Hypothalamus (tissue), 51 donors: ENCODE results near the gene PAXX.
A peak's percentile ranks its signal among the peaks of the same experiment; 100 is the strongest.

ENCODE experiments used
- DNase-seq, 51 donors: peaks; one replicate each; lab custom pipeline; 2025; lab: John Stamatoyannopoulos, UW

Gene PAXX

DNA sequence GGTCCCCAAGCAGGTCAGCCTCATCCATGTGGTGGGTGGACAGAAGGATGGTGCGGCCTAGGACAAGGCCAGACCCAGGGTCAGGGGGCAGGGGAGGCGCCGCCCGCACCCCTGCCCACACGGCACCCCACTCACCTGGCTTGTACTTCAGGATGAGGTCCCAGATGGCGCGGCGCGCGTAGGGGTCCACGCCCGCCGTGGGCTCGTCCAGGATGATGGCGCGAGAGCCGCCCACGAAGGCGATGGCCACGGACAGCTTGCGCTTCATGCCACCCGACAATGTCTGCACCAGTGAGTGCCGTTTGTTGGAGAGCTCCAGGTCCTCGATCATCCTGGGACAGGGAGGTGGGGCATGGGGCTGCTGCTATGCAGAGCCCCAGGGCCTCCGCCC, 23.3 kb downstream of the PAXX start:
- no peak for DNase-seq

DNA sequence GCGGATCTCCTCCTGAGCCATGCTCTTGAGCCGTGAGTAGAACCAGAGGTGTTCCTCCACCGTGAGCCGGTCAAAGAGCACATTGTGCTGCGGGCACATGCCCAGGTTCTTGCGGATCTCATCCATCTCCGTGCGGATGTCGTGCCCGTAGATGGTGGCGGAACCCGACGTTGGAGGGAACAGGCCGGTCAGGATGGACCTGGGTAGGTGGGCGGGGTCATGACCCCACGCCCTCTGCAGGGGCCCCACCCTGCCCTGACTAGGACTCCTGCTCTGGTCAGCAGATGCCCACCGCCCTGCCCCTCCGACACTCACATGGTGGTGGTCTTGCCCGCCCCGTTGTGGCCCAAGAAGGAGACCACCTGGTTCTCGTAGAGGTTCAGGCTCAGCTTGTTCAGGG, 23.8 kb downstream of the PAXX start:
- no peak for DNase-seq

DNA sequence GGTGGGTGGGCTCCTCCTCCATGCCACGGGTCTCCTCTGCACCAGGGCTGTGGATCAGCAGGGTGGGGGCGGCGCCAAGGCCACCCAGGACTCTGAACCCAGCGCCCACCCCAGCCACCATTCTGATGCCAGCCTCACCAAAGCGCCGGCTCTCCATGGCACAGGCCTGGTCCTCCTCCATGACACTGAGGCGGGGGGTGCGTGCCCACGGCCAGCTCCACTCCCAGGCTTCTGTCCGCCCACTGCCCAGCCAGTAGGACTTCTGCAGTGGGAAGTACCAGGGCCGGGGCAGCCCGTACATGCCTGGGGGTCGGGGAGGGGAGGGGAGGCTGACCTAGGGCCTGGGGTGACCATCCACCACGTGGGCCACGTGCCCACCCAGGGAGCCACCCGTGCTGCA, 24.2 kb downstream of the PAXX start:
- no peak for DNase-seq

- no peak for DNase-seq
Observed at GRCh38 chr9:137017071-137017470, 24.8 kb downstream of the PAXX start.

GRCh38 chr9:137017791-137018497, 25.7 kb downstream of the PAXX start:
- DNase-seq, result no peak

DNA sequence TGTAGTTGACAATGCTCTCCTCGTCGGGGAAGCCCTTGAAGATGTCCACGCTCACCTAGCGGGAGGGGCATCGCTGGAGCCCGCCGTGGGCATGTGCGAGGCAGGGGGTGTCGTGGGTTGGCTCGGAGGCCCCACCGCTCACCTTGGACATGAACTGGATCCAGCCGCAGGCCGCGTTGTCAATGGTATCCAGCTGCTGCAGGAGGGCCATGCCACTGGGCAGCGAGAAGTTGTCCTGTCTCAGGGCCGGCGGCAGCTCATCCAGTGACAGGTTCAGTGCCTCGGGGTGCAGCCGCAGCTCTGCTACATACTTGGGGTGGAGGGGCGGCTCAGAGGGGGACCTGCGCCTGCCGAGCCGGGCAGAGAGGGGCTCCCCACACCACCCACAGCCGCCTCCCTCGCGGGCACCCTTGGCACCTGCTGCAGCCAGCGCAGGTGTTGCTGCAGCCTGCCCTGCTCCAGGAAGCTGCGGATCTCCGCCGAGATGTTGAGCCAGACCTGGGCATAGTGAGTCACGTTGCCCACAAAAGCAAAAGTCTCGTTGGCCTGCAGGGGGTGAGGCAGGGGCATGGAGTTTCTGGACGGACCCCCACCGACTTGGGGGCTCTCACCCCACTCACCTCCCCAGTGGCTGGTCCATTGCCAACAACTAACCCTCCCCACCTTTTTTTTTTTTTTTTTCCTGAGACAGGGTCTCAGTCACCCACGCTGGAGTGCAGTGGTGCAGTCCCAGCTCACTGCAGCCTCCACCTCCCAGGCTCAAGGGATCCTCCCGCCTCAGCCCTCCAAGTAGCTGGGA, 26.7 kb downstream of the PAXX start:
- no peak for DNase-seq

- DNase-seq, result no peak
Observed at GRCh38 chr9:137019891-137020683, 27.9 kb downstream of the PAXX start.

DNA sequence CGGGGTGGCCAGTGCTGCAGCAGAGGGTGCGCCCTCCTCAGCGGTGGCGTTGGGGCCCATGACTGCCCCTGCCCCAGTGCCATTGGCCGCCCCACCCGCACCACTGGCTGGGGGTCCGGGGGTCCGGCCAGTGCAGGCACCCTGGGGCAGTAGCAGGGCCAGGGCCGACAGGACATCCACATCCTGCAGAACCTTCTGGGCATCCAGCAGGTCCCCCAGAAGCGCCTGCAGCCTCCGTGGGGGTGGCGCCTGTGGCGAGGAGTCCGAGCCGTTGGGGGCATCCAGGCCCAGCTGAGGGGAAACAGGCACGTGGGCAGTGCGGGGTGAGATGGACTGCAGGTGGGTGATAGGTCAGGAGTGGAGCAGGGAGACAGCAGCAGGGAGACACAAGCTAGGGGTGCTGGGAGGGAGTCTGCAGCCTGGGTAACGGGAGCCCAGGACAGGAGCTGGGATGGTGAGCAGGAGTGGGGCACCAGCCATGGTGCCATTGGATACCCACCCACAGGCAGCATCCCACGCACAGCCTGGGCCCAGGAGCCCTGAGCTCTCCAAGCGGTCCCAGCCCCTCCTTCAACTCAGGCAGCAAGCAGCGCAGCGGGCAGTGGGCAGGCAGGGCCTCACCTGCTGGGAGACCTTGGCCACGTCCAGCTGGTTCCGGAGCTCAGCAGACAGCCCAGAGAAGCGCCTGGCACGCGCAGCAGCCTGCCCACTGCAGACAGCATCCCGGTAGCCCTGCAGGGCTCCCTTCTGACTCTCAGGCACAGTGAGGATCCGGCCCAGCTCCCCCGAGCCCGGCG, 28.7 kb downstream of the PAXX start:
- no peak for DNase-seq

DNA sequence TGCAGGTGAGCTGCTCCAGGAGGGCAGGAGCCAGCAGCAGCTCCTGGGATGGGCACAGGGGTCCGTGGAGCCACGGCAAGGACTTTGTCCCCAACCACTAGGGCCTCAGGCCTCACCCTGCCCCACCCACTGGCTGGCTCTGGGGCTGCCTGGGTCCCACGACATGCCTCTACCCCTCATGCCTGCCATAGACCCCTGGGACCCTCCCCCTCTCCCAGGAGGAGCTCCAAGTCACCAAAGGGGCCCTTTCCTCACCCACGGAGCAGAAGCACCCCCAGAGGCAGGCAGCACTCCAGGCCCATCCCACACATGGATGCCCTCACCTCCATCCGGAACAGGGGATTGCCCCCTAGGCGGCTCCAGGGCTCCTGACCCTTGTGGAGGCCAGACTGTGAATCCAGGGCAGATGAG, 29.4 kb downstream of the PAXX start:
- no peak for DNase-seq

DNA sequence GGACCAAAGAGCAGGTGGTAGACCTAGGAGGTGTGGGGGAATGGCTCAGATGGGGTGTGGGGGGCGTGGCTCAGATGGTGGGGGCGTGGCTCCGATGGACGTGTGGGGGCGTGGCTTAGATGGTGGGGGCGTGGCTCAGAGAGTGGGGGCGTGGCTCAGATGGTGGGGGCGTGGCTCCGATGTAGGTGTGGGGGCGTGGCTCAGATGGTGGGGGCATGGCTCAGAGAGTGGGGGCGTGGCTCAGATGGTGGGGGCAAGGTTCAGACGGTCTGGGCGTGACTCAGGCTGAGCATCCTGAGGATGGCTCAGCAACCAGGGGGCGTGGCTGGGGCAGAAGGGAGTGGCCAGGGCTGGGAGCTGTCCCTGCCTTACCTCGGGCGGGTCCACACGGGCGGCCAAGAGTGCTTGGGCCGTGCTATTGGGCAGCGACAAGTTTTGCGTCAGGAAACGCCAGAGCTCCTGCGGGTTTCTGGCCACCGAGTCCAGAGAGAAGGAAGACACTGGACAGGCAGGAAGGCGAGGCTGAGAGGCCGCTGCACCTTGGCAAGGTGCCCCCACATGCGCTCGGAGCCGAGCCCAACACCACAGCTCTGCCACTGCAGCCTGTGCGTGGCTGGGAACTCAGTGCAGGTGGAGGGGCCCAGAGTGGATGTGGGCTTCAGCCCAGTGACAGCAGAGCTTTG, 29.9 kb downstream of the PAXX start:
- peak in 43 of 51 donors; percentile 15 to 95 (median 80) for DNase-seq

- peak in 1 of 51 donors; percentile 48 for DNase-seq
Observed at GRCh38 chr9:137022662-137023008, 30.4 kb downstream of the PAXX start.

DNA sequence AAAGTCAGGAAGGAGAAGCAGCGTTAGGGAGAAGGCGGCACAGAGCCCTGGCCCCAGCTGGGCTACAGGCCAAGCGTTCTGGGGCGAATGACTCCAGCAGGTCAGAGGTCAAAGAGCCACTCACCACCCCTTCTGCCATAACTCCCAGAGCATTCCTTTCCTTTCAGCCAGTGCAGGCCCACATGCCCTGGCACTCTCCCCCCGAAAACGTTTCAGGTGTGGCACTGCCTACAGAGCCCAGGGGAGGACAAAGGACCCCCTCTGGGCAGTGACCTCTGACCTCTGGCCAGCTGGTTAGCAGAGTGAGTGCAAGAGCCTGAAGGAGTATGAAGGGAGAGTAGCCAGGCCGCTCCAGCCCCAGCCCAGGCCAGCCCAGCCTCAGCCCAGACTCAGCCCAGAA, 30.9 kb downstream of the PAXX start:
- DNase-seq, result peak in 1 of 51 donors; percentile 54

- DNase-seq, result peak in 24 of 51 donors; percentile 24 to 71 (median 48)
Observed at GRCh38 chr9:137023583-137023991, 31.4 kb downstream of the PAXX start.

DNA sequence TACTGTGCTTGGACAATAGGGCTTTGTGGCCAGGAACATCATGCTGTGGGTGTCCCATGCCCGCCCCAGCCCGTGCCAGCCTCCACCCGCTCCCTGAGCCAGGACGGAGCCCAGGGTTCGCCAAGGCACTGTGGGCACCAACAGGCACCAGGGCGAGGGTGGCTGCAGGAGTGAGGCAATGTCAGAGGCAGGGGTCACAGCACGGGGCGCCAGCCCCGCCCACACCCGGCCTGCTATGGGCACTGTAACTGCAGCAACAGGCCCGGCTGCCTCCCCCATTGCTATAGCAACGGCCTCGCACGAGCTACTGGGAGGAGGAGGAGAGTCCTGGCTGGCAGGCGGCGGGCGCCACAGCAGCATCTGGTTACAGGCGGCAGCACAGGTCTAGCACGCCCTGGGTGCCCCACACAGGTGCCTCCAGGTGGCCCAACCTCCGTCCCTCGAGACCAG, 33.3 kb downstream of the PAXX start:
- DNase-seq, result peak; percentile 46 to 99 (median 95)

GRCh38 chr9:137026384-137026783, 34.2 kb downstream of the PAXX start:
- peak in 2 of 51 donors; percentile 48 to 49 for DNase-seq

DNA sequence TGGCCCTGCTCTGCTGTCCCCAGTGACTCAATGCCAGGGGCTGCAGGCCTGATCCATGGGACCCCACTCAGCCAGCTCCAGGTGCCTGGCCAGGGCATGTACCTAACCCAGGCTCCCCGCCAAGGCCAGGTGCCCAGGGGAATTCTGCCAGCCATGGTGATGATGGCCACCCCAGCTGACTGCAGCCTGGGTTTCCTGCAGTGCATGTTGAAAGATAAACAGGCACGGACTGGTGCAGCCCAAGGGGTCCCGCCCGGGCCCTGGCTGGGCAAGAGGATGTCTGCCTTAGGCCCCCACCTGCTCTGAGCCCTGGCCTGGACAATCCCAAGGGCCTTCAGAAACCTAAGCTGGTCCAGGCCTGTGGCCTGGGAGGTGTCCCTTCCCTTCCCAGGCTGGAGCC, 34.6 kb downstream of the PAXX start:
- peak in 5 of 51 donors; percentile 24 to 55 (median 41) for DNase-seq

GRCh38 chr9:137027369-137028262, 35.4 kb downstream of the PAXX start, which contains the start of gene ABCA2:
TSS of gene ABCA2 (minus strand) at chr9:137028237. CDS start at chr9:137028140, 97 bp downstream.
- peak in 7 of 51 donors; percentile 39 to 70 (median 54) for DNase-seq

DNA sequence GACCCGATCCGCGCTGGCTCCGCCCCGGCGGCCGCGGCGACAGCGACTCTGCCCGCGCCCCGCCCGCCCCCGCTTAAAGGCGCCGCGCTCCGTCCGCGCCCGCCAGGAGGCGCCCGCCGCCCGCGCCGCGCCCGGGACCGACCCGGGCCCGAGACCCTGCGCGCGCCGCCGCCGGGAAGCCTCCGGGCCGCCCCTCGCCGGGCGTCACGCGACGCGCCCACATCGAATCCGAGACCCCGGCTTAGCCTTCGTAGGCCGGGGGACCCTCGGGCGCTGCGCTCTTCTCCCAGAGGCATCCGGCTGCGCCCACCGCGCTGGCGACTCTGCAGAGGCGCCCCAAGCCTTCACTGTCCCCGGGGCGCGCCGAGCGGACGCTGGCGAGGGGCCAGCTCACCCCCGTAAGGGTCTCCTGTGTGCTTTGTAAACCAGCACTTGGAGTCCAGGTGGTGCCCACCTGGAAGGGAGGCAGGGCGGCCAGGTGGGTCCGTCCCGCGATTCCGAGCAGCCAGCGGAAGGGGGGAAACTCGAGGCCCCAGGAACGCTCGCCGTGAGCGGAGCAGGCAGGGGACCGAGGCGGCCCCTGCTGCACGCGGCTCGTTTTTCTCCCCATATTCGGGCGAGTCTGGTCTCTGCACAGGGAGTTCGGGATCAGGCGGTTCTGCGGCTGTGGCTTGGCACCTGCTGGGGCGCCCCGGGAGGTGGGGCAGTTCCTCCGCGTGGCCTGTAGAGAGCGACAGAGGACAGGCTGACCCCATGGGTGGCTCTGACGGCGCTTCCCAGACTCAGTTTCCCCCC, 36.2 kb downstream of the PAXX start:
- DNase-seq, result peak in 44 of 51 donors; percentile 25 to 84 (median 58)
